8988T (cell line): ENCODE measurements around the gene PLPPR3.
A peak's percentile ranks its signal among the peaks of the same experiment; 100 is the strongest.
"Not testable (repeated sequence)": the region's sequence is repeated elsewhere in the genome, so short reads cannot be mapped to it uniquely, and the experiment has no call there.

Experiments
- DNase-seq: peaks from one replicate; pipeline ENCODE4 v3.0.0; 2011

The PLPPR3 gene

GRCh38 chr19:825897-826644 lies 4.3 kb upstream of the PLPPR3 start:
- no peak for DNase-seq

DNA sequence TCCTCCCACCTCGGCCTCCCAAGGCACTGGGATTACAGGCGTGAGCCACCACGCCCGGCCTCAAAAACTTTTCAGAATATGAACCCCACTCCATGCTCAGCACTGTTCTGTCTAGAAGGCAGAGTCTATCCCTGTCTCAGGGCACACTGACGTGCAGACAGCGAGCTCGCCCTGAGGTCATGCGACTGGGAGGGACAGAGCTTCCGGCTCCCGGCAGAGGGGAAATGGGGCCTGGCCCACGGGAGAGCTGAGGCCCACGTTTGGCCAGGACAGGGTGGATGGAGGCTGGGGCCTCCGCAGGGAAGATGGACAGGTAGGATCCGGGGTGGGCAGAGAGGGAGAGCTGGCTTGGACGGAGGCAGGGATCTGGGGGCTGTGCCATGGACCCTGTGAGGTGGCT lies 3.1 kb upstream of the PLPPR3 start:
- DNase-seq, result no peak

DNA sequence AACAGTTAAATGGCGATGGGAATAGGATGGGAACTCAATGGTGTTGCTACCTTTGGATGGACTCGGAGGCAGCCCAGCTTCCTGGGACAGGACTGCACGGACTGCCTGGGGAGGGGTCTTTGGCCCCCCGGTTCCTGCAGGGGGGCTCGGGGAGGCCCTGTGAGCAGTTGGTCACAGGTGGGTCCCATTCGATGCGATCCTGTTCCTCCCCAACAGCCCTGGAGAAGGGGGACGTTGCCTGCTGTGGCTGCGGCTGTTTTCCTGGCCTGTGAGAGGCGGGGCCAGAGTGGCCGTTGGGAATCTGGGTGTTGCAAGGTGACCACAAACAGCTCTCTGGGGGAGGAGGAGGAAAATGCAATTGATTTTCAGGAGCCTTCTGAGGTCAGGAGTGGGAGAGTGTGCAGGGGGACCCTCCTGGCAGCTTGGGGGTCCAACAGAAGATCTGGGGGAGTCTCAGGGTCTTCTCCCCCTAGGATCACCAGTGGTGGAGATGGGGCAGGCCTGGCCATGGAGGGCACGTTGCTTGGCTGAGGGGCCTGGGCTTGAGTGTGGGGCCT lies 1.9 kb upstream of the PLPPR3 start:
- peak; percentile 51 for DNase-seq

GRCh38 chr19:821231-821824 lies 427 bp downstream of the PLPPR3 start:
- DNase-seq, result peak; percentile 74

DNA sequence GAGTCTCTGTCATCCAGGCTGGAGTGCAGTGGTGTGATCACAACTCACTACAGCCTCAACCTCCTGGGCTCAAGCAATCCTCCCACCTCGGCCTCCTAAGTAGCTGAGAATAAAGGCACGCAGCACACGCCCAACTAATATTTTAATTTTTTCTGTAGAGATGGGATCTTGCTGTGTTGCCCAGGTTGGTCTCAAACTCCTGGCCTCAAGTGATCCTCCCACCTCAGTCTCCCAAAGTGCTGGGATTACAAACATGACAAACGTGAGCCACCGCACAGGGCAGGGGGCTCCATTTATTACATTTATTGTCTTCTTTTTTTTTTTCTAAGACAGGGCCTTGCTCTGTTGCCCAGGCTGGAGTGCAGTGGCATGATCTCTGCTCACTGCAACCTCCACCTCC lies 1.5 kb downstream of the PLPPR3 start:
- DNase-seq, result not testable (repeated sequence)

GRCh38 chr19:816500-816857 lies 5.3 kb downstream of the PLPPR3 start:
- no peak for DNase-seq

- peak; percentile 42 for DNase-seq
Measured at GRCh38 chr19:815775-816499, 5.8 kb downstream of the PLPPR3 start.

DNA sequence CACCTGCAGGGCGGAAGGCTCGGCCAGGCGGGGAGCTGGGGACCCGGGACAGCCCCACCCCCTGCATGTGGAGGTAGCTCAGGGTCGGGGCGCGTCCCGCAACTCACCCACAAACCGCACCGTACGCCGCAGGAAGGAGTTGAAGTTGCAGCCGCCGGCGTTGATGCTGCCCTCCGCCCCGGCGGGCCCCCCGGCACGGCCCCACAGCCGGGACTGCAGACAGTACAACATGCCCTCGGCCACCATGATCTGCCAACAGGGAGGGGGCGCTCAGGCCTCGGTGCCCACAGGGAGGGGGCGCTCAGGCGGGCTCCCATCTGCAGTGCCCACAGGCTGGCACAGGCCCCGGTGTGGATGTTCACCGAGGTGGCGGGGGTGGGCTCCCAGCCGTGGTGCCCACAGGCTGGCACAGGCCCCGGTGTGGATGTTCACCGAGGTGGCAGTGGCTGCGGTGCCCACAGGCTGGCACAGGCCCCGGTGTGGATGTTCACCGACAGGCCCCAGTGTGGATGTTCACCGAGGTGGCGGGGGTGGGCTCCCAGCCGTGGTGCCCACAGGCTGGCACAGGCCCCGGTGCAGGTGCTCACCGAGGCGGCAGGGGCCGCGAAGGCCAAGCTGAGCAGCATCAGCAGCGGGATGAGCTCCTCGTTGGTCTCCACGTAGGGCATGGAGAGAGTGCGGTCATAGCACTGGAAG lies 6.5 kb downstream of the PLPPR3 start:
- DNase-seq, result no peak

- DNase-seq, result peak; percentile 76
Measured at GRCh38 chr19:814152-815078, 7.3 kb downstream of the PLPPR3 start.

- peak; percentile 37 for DNase-seq
Measured at GRCh38 chr19:813219-814151, 8.3 kb downstream of the PLPPR3 start.

DNA sequence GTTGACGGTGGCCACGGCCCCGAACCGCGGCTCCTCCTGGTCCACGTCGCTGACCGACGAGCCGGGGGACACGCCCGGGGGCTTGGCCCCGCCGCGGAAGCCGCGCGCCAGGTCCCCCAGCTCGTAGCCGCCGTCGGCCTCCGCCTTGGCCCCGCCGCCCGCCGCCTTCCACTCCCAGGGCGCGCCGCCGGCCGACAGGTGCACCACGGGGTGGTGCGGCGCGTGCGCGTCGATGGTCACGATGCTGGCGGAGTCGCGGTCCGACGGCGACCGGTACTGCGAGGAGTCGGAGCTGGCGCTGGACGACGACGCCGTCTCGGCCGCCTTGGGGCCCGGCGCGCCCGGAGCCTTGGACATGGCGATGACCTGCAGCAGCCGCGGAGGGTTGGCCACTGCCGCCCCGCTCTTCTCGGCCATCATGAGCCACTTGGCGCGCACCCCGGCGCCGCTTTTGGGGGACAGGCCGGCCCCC lies 9.0 kb downstream of the PLPPR3 start:
- DNase-seq, result peak; percentile 48

GRCh38 chr19:812049-812746 lies 9.6 kb downstream of the PLPPR3 start:
- peak; percentile 63 for DNase-seq

GRCh38 chr19:811506-812048 lies 10.2 kb downstream of the PLPPR3 start:
- DNase-seq, result peak; percentile 75

GRCh38 chr19:810883-811489 lies 10.8 kb downstream of the PLPPR3 start:
- DNase-seq, result peak; percentile 56

GRCh38 chr19:810077-810855 lies 11.5 kb downstream of the PLPPR3 start:
- peak; percentile 39 for DNase-seq

GRCh38 chr19:808423-808775 lies 13.4 kb downstream of the PLPPR3 start:
- DNase-seq, result peak; percentile 47

DNA sequence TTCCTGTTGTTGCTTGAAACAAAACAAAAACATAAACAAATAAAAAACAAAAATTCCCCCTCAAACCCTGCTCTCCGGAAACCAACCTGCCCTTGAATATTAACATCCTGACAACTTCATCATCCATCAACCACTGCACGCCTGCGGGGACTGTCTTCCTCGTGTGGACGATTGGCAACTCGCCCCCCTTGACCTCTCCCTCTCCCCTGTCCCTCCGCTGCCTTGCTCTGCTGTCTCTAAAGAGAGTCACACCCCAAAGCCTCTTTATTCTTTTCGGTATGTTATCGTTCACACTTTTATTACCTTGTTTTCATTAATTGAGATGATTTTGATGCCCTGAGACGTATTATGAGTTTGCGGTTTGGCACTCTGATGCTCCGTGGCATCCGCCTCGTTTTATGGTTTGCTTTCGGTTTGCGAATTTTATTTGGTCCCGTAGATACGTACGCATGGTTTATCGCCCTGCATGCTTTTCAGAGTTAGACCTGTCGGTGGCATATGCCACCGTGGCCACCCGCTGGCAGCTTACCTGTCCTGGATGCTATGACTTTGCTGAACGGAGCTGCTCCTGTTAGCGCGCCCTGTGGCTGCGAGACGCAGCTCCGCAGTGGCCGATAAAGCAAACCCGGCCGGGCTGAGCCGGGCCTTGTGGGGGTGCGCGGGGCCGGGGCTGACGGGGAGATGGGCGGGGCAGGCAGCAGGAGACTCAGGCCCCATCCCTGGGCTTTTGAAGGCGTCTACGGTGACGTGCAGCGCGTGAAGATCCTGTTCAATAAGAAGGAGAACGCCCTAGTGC lies 13.9 kb downstream of the PLPPR3 start:
- DNase-seq, result no peak
